HG02981 (cell line): ENCODE measurements around the gene NDFIP1.
"Not testable (repeated sequence)": the region's sequence is repeated elsewhere in the genome, so short reads cannot be mapped to it uniquely, and the experiment has no call there.

Experiments used
- ATAC-seq: cut with Tn5 transposase; IDR thresholded peaks from one replicate; pipeline ENCODE4 v1.9.1; 2021; ENCODE audit warnings: mild to moderate bottlenecking, moderate library complexity; ENCODE audit not compliant: unreplicated experiment

NDFIP1 gene

DNA sequence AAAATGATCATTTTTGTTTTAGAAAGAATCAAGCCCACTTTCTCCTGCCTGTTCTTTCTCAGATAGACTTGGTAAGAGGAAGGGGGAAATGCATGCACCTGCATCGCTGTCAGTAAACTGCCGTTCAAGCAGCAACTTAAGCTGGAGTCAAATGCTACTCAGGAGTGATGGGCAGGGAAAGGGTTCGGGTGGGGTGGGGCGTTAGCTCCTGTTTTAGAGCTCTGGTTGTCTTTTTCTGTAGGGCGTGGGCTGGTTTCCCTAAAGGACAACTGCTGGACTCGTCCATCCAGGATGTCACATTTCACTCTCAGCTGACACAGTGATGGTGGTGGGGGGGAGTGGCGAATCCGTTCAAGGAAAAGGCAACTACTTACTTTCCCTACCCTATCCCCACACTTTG, 75.0 kb downstream of the NDFIP1 start:
- ATAC-seq = no peak

GRCh38 chr5:142184988-142185387, 76.4 kb downstream of the NDFIP1 start:
- no peak for ATAC-seq

DNA sequence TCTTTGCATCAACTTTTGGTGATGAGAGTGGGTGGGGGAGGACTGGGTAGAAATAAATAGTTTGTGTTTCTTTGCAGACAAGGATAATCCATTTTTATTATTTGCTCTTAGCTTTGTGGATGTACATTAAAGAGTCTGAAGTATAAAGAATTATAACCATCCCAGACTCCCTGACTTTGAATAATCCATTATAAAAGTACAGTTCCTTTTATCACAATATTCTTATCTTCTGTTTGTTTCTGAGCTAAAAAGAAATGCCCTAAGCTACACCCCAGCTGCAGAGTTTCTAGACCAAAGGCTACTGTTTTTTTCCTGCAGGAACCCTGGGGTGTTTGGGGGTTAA, 77.9 kb downstream of the NDFIP1 start:
- no peak for ATAC-seq

DNA sequence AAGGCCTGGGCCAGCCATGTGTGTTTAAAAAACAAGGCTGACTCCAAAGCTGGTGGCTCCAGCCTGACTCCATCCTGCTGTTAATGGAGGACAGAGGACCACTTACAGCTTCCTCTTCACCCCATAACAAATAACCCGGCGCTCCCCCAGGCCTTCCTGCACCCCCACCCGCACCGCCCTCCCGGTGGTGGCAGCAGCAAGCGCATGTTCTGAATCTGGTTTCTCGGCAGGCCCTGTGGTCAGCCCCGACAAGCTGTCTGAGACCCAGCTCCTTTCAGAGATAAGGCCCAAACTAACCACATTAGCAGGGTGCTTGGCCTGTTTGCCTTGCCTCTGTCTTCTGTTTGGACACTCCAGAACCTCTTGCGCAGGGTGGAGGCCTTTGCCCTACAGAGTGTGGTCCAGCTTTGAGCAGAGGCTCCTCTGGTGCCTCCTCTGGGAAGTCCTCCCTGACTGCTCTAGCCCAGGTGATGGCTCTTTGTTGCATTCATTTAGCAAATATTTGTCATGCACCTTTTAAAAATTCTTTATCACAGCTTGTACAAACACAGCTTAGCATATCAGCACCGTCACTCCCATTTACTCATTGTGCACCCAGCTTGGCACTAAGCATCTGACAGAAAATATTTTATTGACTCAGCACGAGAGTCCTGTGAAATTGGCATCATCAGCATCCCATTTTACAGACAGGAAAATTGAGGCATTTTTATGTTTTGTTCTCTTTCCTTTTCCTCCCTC, 78.4 kb downstream of the NDFIP1 start:
- no peak for ATAC-seq

GRCh38 chr5:142188691-142189090, 80.1 kb downstream of the NDFIP1 start:
- not testable (repeated sequence) for ATAC-seq

DNA sequence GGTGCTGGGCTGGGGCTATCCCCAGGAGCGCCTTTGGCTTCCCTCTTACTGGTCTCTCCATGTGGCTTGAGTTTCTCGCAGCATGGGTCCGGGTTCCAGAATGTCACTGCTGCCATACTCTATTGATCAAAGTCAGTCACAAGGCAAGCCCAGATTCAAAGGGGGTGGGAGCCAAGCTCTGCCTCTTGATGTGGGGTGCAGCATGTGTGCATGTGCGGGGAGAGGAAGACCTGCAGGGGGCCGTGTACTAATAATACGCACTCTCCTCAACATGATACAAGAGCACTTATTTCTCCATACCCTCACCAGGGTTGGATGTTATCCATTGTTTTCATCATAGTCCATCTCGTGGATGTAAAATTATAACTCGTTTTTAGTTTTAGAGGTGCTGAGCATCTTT, 81.2 kb downstream of the NDFIP1 start:
- no peak for ATAC-seq

- no peak for ATAC-seq
Measured at GRCh38 chr5:142191776-142192175, 83.2 kb downstream of the NDFIP1 start.

DNA sequence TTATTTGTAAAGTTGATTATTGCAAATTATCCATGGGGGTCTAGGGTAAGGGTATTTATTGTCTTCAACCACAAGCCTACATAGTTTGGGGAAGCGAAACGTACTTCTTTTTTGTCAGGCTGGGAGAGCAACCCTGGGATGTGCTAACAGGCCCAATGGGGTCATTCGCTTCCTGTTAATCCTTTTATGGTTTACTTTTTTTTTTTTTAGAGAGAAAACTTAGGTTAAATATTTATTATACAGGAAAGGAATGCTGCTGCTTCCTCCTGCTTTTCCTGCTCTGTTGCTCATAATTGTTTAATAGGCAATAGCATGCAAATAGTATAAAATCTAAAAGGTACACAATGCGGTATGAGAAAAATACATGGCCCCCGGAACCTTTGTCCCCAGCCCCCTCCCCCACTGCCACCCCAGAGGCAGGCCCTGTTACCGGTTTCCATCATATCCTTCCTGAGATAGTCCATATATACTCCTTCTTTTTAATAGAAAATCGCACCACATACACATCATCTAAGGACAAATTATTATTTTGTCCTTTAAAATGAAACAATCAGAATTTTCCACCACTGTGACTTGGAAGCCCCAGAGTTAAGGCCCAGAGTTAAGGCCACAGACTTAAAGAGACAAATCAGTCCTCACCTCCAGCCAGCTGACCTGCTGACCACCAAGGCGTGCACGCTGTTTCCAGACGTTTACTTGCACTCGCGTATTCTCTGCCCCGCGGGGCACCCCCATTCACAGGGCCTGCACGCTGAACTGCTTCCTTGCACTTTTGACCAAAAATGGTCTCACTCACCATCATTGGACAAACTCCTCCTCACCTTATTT, 83.9 kb downstream of the NDFIP1 start:
- ATAC-seq = no peak

- ATAC-seq = no peak
Measured at GRCh38 chr5:142193114-142193428, 84.5 kb downstream of the NDFIP1 start.

DNA sequence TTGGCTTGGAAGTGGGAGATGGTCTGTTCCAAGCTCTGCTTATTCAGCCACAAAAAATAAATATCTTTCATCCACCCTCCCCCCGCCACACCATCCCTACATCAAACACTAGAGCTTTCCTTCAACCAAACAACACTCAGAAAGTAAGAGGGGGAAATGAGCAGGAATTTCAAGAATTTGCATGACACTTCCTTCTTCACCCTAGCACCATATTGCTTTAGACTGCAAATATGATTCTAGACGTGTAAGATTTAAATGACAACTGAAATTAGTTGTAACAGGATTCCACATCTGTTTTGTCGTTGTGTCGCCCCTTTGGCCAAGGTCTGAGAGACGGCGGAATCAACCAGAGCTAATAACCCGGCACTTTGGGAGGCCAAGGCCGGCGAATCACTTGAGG, 88.5 kb downstream of the NDFIP1 start:
- no peak for ATAC-seq

- ATAC-seq = no peak
Measured at GRCh38 chr5:142197781-142198180, 89.2 kb downstream of the NDFIP1 start.

DNA sequence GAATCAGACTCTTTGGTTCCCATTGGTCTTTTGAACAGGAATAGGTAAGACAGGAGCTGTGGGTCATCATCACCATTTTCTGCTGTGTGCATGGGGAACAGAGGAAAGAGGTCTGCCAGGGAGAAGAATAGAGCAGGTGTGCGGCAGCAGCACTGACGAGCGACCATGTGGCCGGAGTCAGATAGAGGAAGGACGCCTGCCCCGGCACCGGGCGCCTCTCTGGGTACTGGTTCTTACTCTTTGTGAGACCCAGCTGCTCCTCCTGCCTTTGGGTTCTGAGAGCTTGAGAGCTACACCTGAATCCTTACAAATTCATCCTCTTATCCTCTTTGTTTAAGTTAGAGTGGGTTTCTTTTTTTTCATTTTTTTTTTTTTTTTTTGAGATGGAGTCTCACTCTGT, 90.8 kb downstream of the NDFIP1 start:
- no peak for ATAC-seq

- ATAC-seq = no peak
Measured at GRCh38 chr5:142200387-142200786, 91.8 kb downstream of the NDFIP1 start.

DNA sequence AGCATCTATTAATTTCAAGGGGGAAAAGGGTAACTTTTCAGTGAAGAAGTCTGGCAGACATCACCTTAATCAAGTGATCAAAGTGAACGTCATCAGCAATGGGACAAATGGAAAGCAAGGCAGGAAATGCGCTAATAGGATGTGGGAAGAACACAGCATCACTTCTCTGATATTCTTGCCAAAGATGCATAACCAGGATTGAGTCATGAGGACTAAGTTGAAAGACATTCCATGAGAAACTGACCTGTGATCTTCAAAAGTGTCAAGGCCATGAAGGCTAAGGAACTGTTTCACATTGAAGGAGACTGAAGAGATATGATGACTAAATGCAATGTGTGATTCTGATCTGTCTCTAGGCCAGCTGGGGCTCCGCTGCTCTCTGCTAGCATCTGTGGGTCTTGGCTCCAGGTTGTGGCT, 92.9 kb downstream of the NDFIP1 start:
- no peak for ATAC-seq

DNA sequence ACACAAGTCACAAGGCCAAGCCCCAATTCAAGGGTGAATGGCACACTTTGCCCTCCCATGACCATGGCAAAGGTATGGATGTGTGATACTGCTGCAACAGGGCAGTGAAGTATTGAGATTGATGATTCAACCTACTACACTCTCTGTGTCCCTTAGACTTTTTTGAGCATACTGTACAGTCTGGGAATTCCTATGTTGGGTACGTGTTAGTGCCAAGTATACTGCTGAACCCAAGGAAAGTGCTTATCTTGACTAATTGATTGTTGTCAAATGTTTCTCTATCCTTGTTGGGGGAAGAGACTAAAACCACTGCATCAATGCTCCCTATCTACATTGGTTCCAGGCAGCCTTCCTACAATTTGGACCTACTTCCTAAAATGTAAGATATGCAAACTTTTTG, 93.7 kb downstream of the NDFIP1 start:
- no peak for ATAC-seq
